Measurements from ENCODE around the gene TSHZ1.

The TSHZ1 gene

DNA sequence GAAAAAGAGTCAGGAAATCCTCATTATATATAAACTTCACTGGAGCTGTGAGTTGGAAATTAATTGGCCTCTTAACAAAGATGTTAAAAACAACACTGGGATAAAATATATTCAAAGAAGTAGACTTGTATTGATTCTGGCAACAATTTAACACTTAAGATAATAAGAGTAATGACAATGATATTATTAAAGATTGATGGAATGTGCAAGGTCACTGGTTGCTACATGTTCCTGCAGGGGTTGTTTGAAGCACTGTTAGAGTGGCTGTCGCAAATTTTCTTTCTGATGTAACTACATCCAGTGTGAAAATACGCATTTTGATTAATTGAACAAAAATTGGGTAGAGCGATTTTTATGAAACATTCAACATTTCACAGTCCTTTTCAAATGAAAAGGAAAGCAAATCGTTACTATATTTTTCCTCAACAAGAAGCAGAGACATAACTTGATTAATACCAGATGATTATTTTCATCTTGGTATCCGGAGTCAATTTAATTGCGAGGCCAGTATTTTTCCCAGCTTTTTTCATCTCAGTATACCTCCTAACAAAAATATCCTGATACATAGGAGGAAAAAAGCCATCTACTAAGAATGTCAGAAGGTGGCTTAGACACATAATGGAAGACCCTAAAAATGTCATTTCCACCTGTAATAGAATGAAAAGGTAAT lies 7.8 kb upstream of the TSHZ1 start:
- H3K9ac ChIP-seq (ENCODE audit: low read depth in 1 of 2, low read length in 2 of 2): no peak overlapping the region
- peak overlapping the region in 1 of 2 donors; percentile 2 for H3K27ac ChIP-seq (ENCODE audit: low read depth in 2 of 2, low read length in 2 of 2)
- H3K4me3 ChIP-seq (ENCODE audit: low read length in 2 of 2): no peak overlapping the region
- H3K4me1 ChIP-seq (ENCODE audit: control insufficient read depth in 2 of 2, insufficient read depth in 2 of 2, low read length in 2 of 2): peaks cover 23 to 26% of the 10 kb centered on the region in 2 donors
- H3K9me3 ChIP-seq (ENCODE audit: control insufficient read depth in 2 of 2, low read length in 2 of 2): no peaks in the 10 kb centered on the region
- H3K27me3 ChIP-seq (ENCODE audit: control insufficient read depth in 2 of 2, insufficient read depth in 2 of 2, low read length in 2 of 2): no peaks in the 10 kb centered on the region
- H3K36me3 ChIP-seq (ENCODE audit: control insufficient read depth in 2 of 2, insufficient read depth in 2 of 2, low read length in 2 of 2): peaks cover 4 to 15% of the 10 kb centered on the region in 2 donors

DNA sequence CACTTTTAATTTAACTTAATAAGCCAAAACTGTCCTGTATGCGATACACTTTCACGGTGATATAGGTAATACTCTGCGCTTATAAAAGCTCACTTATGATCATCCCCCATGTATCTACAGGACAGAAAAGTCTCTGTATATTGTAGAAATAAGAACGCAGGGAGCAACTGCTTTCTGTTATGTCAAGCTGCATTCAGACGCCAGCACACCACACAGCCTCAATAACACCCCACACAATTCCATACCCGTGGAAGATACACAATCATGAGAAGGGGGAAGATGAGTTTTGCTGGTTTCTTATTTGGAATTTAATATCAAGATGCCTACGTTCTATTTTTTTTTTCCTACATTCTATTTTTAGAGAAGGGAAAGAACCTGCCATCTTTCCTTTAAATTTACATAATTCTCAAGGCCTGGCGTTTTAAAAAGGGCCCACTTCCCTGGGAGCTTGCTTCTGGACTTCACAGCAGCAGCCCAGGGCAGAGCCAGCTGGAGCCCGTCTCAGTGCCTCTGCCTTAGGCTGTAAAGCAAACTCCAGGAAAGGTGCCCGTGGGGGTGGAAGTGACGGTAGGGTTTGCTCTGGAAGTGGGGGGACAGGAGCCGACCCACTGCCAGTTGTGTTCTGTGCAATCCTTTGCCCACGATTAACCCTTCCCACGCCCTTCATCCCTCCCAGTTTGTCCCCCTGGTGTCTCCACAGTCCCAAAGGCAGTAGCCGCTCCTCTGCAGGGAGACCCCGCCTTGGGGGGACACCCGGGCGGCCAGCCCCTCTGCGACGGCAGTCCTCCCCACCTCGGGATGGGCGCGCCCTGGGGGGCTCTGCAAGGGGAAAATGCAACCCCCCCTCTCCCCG lies 7.0 kb upstream of the TSHZ1 start:
- no peaks in the 10 kb centered on the region for H3K27me3 ChIP-seq (ENCODE audit: control insufficient read depth in 2 of 2, insufficient read depth in 2 of 2, low read length in 2 of 2)
- H3K36me3 ChIP-seq (ENCODE audit: control insufficient read depth in 2 of 2, insufficient read depth in 2 of 2, low read length in 2 of 2): peaks cover 4 to 15% of the 10 kb centered on the region in 2 donors
- H3K9me3 ChIP-seq (ENCODE audit: control insufficient read depth in 2 of 2, low read length in 2 of 2): no peaks in the 10 kb centered on the region
- peak overlapping the region; percentile 57 for H3K4me3 ChIP-seq (ENCODE audit: low read length in 2 of 2)
- peak overlapping the region in 1 of 2 donors; percentile 2 for H3K27ac ChIP-seq (ENCODE audit: low read depth in 2 of 2, low read length in 2 of 2)
- H3K9ac ChIP-seq (ENCODE audit: low read depth in 1 of 2, low read length in 2 of 2): no peak overlapping the region
- H3K4me1 ChIP-seq (ENCODE audit: control insufficient read depth in 2 of 2, insufficient read depth in 2 of 2, low read length in 2 of 2): peaks cover 23 to 26% of the 10 kb centered on the region in 2 donors

GRCh38 chr18:75204269-75204731 lies 6.3 kb upstream of the TSHZ1 start:
- Histone ChIP-seq H3K4me3 (ENCODE audit: low read length in 2 of 2) (peak overlapping the region; percentile 57), H3K4me1 (ENCODE audit: control insufficient read depth in 2 of 2, insufficient read depth in 2 of 2, low read length in 2 of 2) (peaks cover 23 to 26% of the 10 kb centered on the region in 2 donors), H3K27ac (ENCODE audit: low read depth in 2 of 2, low read length in 2 of 2) (peak overlapping the region in 1 of 2 donors; percentile 9), H3K9me3 (ENCODE audit: control insufficient read depth in 2 of 2, low read length in 2 of 2) (no peaks in the 10 kb centered on the region), H3K27me3 (ENCODE audit: control insufficient read depth in 2 of 2, insufficient read depth in 2 of 2, low read length in 2 of 2) (no peaks in the 10 kb centered on the region), H3K36me3 (ENCODE audit: control insufficient read depth in 2 of 2, insufficient read depth in 2 of 2, low read length in 2 of 2) (peaks cover 4 to 15% of the 10 kb centered on the region in 2 donors), H3K9ac (ENCODE audit: low read depth in 1 of 2, low read length in 2 of 2) (peak overlapping the region in 1 of 2 donors; percentile 65)

DNA sequence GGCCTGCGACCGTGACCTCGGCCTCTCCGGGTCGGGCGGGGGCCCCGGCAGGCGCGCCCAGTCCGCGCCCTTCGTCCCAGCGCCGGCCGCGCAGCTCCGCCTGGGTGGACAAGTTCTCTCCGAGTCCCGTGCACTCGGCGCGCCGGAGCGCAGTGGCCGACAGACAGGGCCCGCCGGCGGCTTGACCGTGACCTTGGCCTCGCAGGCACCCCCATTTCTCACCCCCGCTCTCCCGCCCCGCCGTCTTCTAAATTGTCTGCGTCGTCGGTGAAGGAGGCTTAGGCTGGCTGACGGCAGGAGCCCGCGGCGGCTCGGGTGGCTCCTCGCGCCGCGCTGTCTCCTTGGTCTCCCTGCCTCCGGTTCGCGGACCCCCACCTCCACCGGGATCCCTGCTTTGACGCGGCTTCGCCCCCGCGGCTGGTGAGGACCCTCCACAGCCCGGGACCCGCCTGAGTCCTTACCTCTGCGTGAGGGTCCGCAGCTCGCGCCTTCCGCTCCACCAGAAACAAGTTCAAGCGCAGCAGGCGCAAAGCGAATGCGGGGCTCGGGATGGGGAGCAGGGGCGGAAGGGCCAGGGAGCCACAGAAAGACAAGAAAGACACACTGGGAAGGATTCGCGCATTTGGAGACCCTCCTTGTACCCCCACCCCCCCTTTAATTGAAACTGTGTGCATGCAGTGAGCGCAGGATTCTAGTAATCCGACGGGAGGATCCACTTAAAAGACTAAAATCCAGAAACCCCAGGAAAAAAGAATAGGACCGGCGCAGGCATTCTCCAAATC lies 5.7 kb upstream of the TSHZ1 start:
- Histone ChIP-seq H3K4me1 (ENCODE audit: control insufficient read depth in 2 of 2, insufficient read depth in 2 of 2, low read length in 2 of 2) (peaks cover 25 to 28% of the 10 kb centered on the region in 2 donors), H3K27me3 (ENCODE audit: control insufficient read depth in 2 of 2, insufficient read depth in 2 of 2, low read length in 2 of 2) (no peaks in the 10 kb centered on the region), H3K27ac (ENCODE audit: low read depth in 2 of 2, low read length in 2 of 2) (peak overlapping the region; percentile 17 to 43), H3K9me3 (ENCODE audit: control insufficient read depth in 2 of 2, low read length in 2 of 2) (no peaks in the 10 kb centered on the region), H3K4me3 (ENCODE audit: low read length in 2 of 2) (peak overlapping the region; percentile 57), H3K9ac (ENCODE audit: low read depth in 1 of 2, low read length in 2 of 2) (peak overlapping the region in 1 of 2 donors; percentile 65), H3K36me3 (ENCODE audit: control insufficient read depth in 2 of 2, insufficient read depth in 2 of 2, low read length in 2 of 2) (peaks cover 4 to 13% of the 10 kb centered on the region in 2 donors)

GRCh38 chr18:75205514-75206132 lies 5.0 kb upstream of the TSHZ1 start:
- Histone ChIP-seq H3K27me3 (ENCODE audit: control insufficient read depth in 2 of 2, insufficient read depth in 2 of 2, low read length in 2 of 2) (no peaks in the 10 kb centered on the region), H3K4me3 (ENCODE audit: low read length in 2 of 2) (peak overlapping the region; percentile 57), H3K9ac (ENCODE audit: low read depth in 1 of 2, low read length in 2 of 2) (no peak overlapping the region), H3K36me3 (ENCODE audit: control insufficient read depth in 2 of 2, insufficient read depth in 2 of 2, low read length in 2 of 2) (peaks cover 4 to 7% of the 10 kb centered on the region in 2 donors), H3K27ac (ENCODE audit: low read depth in 2 of 2, low read length in 2 of 2) (peak overlapping the region in 1 of 2 donors; percentile 43), H3K4me1 (ENCODE audit: control insufficient read depth in 2 of 2, insufficient read depth in 2 of 2, low read length in 2 of 2) (peaks cover 30 to 32% of the 10 kb centered on the region in 2 donors), H3K9me3 (ENCODE audit: control insufficient read depth in 2 of 2, low read length in 2 of 2) (no peaks in the 10 kb centered on the region)

- Histone ChIP-seq H3K4me1 (ENCODE audit: control insufficient read depth in 2 of 2, insufficient read depth in 2 of 2, low read length in 2 of 2) (peaks cover 27 to 28% of the 10 kb centered on the region in 2 donors), H3K9me3 (ENCODE audit: control insufficient read depth in 2 of 2, low read length in 2 of 2) (no peaks in the 10 kb centered on the region), H3K36me3 (ENCODE audit: control insufficient read depth in 2 of 2, insufficient read depth in 2 of 2, low read length in 2 of 2) (peaks cover 0 to 2% of the 10 kb centered on the region in 2 donors), H3K27ac (ENCODE audit: low read depth in 2 of 2, low read length in 2 of 2) (peak overlapping the region in 1 of 2 donors; percentile 97), H3K4me3 (ENCODE audit: low read length in 2 of 2) (peak overlapping the region; percentile 76 to 79), H3K9ac (ENCODE audit: low read depth in 1 of 2, low read length in 2 of 2) (peak overlapping the region; percentile 79 to 90), H3K27me3 (ENCODE audit: control insufficient read depth in 2 of 2, insufficient read depth in 2 of 2, low read length in 2 of 2) (no peaks in the 10 kb centered on the region)
Measured at GRCh38 chr18:75206452-75207309, 3.9 kb upstream of the TSHZ1 start.

- Histone ChIP-seq H3K27ac (ENCODE audit: low read depth in 2 of 2, low read length in 2 of 2) (peak overlapping the region; percentile 95 to 97), H3K4me3 (ENCODE audit: low read length in 2 of 2) (peak overlapping the region; percentile 76 to 79), H3K4me1 (ENCODE audit: control insufficient read depth in 2 of 2, insufficient read depth in 2 of 2, low read length in 2 of 2) (peaks cover 27 to 31% of the 10 kb centered on the region in 2 donors), H3K27me3 (ENCODE audit: control insufficient read depth in 2 of 2, insufficient read depth in 2 of 2, low read length in 2 of 2) (no peaks in the 10 kb centered on the region), H3K36me3 (ENCODE audit: control insufficient read depth in 2 of 2, insufficient read depth in 2 of 2, low read length in 2 of 2) (no peaks in the 10 kb centered on the region), H3K9ac (ENCODE audit: low read depth in 1 of 2, low read length in 2 of 2) (peak overlapping the region; percentile 79 to 90), H3K9me3 (ENCODE audit: control insufficient read depth in 2 of 2, low read length in 2 of 2) (no peaks in the 10 kb centered on the region)
Measured at GRCh38 chr18:75207310-75208154, 3.1 kb upstream of the TSHZ1 start.

GRCh38 chr18:75208155-75208835 lies 2.3 kb upstream of the TSHZ1 start:
- Histone ChIP-seq H3K9ac (ENCODE audit: low read depth in 1 of 2, low read length in 2 of 2) (peak overlapping the region; percentile 86 to 90), H3K4me1 (ENCODE audit: control insufficient read depth in 2 of 2, insufficient read depth in 2 of 2, low read length in 2 of 2) (peaks cover 27 to 37% of the 10 kb centered on the region in 2 donors), H3K27me3 (ENCODE audit: control insufficient read depth in 2 of 2, insufficient read depth in 2 of 2, low read length in 2 of 2) (no peaks in the 10 kb centered on the region)

More at GRCh38 chr18:75208155-75208835, 2.3 kb upstream of the TSHZ1 start:
- Histone ChIP-seq H3K9me3 (ENCODE audit: control insufficient read depth in 2 of 2, low read length in 2 of 2) (no peaks in the 10 kb centered on the region), H3K27ac (ENCODE audit: low read depth in 2 of 2, low read length in 2 of 2) (peak overlapping the region; percentile 95 to 97), H3K4me3 (ENCODE audit: low read length in 2 of 2) (peak overlapping the region; percentile 76 to 79), H3K36me3 (ENCODE audit: control insufficient read depth in 2 of 2, insufficient read depth in 2 of 2, low read length in 2 of 2) (no peaks in the 10 kb centered on the region)
